HPDE6-E6E7 (cell line): ENCODE results near the gene COL26A1.
"Not testable (repeated sequence)": the region's sequence is repeated elsewhere in the genome, so short reads cannot be mapped to it uniquely, and the experiment has no call there.

Source experiments
- DNase-seq: peaks from one replicate; pipeline ENCODE4 v3.0.0; 2011; ENCODE audit warnings: missing footprints; ENCODE audit errors: extremely low spot score

Gene COL26A1

DNA sequence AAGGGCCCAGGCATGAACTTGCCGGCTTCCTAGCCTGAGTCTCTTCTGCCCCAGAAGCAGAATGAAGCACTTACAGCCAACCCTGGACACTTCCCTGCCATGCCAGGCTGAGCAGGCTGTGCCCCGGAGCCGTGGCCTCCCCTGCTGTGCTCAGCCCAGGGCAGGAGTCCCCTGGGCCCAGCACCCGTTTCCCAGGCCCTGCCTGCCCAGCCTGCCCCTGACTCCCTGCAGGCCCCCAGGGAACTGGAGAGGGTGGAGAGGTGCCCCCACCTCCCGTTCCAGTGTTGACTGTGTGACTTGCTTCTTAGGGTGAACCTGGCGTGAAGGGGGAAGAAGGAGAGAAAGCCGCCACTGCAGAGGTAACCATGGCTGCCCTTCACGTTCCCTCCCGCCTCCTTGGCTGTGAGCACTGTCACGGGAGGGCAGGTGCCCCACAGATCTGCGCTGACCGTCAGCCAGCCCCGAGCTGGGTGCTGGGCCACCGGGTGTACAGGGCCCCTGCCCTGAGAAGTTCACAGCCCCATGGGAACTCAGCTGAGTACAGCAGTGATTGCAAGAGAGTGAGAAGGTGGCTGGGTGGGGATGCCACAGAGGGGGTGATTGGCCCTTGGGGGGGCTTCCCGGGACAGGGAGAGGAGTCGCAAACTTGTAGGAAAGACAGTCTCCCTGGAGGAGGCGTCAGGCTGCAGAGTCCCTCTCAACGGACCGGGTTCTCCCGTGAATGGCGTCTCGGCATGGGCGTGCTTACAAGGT, 190.5 kb downstream of the COL26A1 start:
- DNase-seq, result no peak

DNA sequence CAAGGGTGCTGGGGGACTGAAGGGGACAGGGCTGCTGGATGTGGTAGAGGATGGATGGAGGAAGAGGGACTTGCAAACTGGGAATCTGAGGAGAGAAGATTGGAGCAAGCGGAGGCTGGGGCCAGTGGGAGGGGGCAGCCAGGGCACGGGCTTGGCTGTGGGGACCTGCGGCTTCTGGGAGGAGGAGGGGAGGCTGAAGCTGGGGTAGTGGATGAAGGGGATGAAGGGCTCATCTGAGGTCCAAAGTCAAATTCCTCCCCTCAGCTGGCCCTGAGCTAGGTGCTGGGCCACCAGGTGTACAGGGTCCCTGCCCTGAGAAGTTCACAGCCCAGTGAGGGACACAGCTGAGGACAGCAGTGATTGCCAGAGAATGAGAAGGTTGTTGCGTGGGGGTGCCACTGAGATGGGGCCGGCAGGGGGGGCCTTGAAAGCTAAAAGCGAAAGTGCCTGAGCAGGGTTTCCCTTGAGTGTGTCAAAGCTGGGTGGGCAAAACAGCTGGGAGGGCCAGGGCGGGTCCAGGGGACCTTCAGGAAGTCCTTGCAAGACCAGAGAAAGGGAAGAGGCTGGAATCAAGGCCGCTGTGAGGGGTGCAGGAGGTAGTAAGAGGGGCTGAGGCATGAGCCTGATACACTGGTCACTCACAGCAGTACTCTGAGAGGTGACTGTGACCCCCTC, 191.2 kb downstream of the COL26A1 start:
- no peak for DNase-seq

DNA sequence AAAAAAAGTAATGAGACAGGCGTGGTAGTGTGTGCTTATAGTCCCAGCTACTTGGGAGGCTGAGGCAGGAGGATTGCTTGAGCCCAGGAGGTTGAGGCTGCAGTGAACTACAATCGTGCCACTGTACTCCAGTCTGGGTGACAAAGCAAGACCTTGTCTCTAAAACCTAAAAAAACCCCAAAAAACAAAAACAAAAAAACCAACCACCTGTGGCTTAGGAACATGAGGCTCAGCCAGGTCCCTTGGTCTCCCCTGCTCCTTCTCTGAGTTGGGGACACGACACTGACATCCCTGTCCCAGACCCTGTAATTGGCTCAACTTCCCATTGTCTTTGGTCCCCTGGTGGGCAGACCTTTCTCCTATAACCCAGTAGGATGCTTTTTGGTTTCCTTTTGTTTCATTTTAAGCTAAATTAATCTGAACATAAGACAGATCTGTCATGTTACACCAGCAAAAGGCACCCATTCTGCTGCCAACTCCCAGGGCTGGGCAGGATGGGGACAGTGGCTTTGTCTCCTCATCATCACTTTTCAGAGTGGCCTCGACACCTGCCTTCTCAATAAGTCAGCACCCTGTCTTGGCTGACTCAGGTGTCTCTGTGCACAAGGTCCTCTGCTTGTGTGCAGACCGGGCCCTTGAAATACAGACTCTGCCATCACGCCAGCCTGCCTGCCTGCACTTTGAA, 192.1 kb downstream of the COL26A1 start:
- DNase-seq, result no peak

DNA sequence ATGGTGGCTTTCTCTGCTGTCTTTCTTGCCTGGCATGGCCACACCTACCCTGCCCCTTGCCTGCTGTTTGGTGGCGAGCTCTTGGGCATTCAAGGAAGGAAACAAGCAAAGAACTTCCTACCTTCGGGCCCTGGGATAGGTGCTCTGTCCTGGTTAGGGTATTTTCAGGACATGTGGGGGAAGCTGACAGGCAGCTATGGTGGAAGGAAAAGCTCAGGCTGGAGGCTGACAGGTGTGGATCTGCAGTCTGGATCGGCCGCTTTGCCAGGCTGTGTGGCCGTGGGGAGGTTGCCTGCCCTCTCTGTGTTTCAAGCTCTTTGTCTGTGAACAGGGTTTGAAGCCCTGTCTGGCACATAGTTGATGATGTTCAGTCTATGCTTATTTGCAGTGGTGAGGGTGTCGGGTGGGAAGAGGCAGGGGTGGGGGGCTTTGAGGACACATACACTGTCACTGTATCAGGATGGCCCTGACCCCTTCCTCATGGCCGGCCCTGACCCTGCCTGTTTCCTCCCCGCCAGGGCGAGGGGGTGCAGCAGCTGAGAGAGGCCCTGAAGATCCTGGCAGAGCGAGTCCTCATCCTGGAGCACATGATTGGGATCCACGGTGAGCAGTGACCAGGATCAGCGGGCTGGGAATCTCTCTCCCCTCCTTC, 192.7 kb downstream of the COL26A1 start:
- no peak for DNase-seq

DNA sequence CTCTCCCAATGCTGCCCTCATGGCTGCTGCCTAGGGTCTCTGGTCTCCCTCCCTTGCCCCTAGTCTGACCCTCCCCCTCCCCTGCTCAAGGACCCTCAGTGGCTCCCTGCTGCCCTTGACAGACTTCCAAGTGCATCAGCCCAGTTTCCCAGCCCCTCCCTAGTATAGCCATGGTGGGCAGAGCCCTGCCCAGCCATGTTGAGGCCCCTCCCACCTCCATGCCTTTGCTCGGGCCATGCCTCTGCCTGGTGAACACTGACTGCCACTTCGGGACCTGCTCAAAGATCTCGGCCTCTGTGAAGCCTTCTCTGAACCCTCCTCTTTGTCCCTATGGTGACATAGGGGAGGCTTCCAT, 193.2 kb downstream of the COL26A1 start:
- no peak for DNase-seq

DNA sequence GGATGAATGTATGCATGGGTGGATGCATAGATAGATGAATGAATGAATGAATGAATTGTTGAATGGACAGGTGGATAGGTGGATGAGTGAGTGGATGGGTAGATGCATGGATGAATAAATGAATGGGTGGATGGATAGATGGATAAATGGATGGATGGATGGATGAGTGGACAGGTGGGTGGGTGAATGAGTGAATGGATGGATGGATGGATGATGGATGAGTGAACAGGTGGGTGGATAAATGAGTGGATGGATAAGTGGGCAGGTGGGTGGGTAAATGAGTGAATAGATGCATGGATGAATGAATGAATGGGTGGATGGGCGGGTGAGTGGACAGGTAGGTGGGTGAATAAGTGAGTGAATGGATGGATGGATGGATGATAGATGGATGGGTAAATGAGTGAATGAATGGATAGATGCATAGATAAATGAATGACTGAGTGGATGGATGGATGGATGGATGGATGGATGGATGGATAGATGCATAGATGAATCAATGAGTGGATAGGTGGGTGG, 193.8 kb downstream of the COL26A1 start:
- no peak for DNase-seq

DNA sequence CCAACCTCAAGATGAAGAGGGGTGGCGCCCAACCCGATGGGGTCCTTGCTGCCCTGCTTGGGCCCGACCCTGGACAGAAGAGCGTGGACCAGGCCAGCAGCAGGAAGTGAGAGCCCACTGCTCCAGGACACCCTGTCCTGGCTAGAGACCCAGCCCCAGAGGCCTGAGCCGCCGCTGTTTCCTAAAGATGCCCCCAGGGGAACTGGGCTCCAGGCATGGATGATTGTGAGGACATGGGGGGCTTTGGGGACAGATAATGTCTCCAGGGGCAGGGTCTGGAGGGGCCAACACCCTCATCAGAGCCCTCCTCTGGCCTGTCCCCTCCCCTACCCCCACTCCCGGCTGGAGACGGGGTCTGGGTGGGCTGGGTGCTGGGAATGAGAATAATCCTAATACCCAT, 194.7 kb downstream of the COL26A1 start:
- DNase-seq, result no peak

DNA sequence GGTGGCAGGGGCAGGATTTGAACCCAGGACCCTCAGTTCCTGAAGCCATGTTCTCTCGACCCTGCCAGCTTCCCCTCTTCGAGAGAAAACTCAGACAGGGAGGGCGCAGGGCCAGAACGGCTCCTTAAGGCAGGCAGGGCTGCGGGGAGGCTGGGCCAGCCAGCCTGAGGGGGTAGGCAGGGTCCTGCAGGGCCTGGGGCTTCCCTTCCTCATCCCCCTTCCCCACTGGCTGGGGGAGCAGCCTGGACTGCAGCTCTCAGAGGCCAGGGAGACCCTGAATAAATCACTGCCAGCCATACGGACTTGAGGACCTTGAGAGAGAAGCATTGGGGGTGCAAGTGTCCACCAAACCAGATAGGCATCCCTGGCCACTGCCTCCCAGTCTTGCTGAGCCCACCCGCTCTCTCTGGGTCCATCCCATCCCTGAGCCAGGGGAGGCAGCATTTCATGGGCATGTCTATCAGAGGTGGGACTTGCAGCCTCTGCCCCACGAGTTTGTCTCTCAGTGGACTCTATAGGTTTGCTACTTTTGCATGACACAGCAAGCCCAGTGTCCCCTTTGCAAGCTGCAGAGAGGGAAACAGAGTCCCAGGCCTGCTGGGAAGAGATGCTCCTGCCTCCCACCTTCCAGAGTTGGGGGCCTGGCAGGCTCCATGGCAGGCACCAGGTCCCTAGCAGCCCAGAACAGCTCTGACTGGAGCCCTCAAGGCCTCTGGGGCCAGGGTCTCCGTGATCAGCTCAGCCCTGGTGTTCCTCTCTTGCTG, 195.5 kb downstream of the COL26A1 start:
- no peak for DNase-seq

DNA sequence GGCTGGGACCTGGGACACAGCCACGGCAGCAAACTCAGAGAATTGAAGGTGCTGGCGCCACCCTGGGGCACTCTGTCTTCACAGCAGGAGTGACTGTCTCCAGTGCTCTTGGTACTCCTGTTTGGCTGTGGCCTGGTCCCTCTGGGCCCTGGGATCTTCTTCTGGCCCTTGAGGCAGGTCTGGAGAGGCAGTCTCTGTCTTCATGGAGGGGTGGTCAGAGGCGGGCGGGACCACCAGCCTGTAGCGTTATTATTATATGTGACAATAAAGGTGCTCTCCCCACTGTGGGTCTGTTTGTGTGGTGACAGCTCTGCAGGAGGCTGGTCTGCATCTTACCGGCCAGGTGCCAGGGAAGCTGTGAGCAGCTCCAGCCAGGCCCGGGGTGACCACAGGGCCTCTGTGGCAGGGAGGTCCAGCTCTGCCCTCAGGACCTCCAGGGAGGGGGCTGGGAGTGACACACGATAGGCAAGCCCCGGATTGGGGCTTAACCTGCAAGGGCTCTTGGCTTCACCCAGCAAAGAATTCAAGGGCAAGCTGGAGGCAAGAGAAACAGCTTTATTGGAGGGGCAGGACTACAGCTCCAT, 196.2 kb downstream of the COL26A1 start:
- DNase-seq, result no peak

DNA sequence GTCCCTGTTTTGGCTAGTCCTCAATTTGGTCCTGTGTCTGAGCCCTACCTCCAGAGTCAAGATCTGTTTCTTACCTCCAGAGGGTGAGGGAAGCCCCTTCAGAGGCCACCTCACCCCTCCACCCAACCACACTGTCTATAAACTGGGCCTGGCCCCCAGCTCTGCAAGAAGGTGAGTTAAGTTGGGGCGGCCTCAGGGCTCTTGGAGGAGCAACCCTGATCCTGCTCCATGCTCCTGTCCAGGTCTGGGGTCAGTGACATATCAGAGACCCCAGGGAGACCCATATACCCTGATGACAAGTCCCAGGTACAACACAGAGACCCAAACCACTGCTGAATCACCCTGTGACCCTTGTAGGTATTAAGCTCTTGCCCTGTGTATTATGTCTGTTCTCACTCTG, 196.9 kb downstream of the COL26A1 start:
- no peak for DNase-seq

DNA sequence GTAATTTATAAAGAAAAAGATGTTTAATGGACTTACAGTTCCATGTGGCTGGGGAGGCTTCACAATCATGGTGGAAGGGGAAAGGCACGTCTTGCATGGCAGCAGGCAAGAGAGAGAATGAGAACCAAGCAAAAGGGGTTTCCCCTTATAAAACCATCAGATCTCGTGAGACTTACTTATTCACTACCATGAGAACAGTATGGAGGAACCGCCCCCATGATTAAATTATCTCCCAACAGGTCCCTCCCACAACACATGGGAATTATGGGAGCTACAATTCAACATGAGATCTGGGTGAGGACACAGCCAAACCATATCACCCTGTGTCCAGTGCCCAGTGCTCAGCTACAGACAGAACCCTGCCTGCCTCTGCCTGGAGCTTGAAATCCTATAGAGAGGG, 197.3 kb downstream of the COL26A1 start:
- DNase-seq, result not testable (repeated sequence)

DNA sequence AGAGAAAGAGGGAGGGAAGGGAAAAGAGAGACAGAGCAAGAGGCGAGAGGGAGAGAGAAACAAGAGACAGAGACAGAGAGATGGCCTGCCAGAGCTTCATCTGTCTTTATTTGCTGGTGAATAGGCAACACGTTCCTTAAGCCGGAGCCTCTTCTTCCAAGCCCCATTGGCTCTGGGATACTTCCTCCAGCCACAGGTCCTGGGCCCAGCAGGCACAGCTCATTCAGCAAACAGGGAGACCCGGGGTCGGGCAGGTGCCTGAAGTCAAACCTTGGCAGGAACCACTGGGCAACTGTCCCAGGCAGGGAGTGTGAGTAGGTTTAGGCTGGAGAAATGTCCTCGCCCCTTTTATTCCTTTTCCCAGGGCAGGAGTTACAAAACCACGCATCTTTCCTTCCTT, 198.2 kb downstream of the COL26A1 start:
- DNase-seq, result no peak

DNA sequence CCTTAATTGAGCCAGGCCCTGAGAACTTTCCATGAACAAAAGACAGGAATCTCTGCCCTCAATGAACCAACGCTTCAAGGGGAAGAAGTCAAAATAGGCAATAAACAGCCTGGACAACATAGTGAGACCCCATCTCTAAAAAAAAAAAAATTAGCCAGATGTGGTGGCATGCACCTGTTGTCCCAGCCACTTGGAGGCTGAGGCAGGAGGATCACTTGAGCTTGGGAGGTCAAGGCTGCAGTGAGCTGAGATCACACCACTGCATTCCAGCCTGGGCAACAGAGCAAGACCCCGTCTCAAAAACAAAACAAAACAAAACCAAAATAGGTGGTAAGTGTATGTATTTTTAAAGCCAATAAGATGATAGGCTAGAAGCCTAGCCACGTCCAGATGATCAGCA, 198.6 kb downstream of the COL26A1 start:
- not testable (repeated sequence) for DNase-seq

DNA sequence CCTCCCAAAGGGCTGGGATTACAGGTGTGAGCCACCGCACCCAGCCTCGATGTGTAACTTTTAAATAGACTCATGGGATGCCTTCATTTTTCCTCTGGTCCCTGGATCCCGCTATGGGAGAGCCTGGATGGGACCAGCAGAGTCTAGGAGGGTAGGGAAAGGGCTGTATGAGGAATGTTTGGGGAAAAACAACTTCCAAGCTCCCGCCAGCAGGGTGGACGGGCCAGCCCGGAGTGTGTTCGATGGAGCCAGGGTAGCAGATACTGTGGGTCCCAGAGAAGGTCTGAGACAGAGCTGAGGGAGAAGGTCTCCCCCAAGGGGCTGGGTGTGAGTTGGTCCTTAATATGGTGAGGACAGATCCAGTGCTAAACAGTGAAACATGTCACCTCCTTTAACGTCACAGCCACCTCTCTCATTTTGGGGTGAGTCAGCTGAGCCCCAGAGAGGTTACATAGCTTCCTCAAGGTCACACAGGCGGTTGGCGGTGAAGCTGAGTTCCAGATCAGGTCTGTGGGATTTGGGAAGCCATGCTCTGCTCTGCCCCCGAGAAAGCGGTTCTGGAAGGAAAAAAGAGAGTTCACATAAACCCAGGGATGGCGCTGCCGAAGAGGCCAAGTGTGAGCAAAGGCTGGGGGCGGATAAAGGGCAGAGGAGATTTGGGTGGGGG, 200.0 kb downstream of the COL26A1 start:
- DNase-seq, result no peak

DNA sequence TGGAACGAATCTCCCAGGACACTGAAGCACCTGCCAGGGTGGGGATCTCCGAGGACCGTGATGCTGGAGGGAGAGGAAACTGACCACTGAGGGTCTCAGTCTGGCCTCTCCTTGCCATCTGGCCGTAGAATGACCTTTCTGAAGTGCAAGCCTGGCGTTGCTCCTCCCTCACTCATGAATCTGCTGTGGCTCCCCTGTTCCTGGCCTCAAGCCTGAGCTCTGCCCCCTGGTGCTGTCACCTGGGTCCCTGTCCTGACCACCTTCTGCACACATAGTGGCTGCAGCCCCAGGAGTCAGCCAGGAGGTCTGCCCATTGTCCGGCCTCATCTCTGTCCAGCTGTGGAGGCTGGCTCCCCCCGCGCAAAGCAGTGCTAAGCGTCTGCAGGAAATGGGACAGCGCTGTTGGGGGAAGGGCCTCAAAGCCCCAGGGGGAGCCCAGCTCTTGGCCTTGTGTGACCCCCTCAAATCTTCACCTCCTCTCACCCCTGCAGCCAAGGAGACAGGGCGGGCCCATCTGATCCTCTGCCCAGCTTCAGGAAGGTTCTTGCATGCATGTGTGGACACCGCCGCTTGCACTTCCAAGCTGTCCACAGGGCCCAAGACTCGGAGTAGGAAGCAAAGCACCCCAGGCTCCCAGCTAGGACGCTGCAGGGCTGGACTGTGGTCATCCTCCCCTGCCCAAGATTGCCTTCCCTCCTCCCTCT, 200.7 kb downstream of the COL26A1 start:
- DNase-seq, result no peak

DNA sequence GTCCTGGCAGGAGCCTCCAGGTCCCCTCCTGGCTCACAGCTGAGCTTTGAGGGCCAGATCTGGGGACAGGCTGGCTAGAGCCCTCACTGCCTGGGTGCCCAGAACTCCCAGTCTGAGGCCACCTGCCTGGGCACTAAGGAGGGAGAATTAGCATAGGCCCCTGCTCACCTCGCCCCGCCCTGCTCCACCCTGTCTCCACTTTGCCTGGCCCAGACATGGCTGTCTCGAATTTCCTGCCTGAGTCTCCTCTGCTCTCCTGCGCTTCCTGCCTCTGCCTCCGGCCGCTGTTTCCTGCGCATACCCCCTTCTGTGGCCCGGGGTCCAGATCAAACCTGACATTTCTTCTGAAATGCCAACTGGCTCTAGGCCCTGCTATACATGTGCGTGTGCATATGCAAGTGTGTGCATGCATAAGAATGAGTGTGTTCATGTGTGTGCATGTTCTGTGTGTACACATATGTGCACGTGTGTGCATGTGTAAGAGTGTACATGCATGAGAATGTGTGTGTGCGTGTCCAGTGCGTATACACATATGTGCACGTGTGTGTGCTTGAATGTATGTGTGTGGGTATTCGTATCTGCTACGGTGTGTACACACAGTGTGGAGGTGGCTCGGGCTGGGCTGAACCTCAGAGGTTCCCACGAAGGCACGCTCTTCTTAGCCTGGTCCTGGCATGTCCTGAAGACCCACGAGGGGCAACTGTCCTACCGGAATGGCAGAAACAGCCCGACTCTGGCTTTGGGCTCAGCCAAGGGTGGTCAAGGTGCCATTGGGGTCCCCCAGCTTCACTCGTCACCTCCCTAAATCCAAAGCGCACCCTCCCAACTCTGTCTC, 201.5 kb downstream of the COL26A1 start:
- DNase-seq, result no peak

DNA sequence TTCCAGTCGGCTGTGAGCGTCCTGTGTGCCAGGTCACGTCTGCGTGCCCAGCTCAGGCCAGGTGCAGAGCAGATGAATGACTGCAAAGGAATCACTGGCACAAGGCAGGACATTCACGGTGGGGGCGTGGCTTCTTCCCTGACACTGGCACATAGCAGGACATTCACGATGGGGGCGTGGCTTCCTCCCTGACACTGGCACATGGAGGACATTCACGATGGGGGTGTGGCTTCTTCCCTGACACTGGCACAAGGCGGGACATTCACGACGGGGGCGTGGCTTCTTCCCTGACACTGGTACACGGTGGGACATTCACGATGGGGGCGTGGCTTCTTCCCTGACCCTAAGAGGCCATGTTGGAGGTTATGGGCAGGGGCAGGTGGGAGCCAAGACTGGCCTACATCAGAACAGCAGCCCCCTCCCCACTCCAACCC, 202.1 kb downstream of the COL26A1 start:
- DNase-seq, result no peak

DNA sequence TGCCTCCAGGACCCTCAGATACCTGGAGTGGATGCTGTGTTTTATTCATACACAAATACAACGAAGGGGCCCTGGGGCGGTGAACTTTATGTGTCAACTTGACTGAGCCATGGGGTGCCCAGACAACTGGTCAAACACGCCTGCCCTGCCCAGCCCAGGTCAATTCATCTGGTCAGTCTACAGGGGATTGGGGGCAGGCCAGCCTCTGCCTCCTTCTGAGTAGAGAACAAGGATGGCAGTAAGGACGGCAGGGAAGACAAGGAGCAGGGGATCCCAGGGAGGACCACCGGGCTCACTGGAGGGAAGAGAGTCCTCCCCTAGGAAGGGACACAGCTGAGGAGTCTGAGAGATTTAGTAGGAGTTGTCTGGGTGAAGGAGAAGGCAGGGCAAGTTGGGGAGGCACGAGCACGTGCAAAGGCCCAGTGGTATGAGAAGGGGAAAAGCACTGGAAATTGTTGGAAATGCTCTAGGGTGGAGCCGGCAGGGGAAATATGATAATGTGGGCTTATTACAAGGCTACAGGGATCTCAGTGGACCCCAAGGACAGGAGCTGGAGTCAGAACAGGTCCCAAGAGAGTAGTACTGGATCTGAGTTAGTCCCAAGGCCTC, 203.0 kb downstream of the COL26A1 start:
- no peak for DNase-seq

DNA sequence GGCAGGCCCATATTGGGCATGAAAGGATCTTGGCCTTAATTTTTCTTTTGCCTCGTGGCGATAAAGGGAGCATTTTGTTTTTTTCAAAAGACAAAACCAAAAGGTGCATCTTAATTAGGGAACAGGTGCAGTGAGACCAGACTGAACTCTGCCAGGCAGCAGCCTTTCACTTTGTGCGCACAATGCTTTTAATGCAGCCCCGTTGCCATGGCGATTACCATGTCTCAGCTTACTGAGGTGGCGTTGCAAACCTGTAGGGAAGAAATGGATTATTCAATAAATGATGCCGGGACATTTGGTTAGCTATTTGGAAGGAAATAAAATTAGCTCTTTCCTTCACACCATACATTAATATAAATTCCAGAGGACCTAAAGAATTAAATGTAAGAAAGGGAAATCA, 204.6 kb downstream of the COL26A1 start:
- DNase-seq, result no peak
